WTC11 (cell line): Measurements from ENCODE around the gene IRF7. TPM values are rescaled to one million over a fixed set of nuclear protein-coding genes. Genes with fewer than 3 reads are reported as not detected.

Source experiments
- ARID4B ChIP-seq: sonication (generic); formaldehyde crosslinking; IDR thresholded peaks from 2 replicates; pipeline ENCODE4 v1.8.0; 2023; ENCODE audit warnings: missing genetic modification reagents, mild to moderate bottlenecking, borderline replicate concordance
- ATF2 ChIP-seq: sonication (generic); formaldehyde crosslinking; IDR thresholded peaks from 2 replicates; pipeline ENCODE4 v1.8.1; 2022; ENCODE audit warnings: low read depth, missing genetic modification reagents, borderline replicate concordance
- ATF6 ChIP-seq: sonication (generic); formaldehyde crosslinking; IDR thresholded peaks from 2 replicates; pipeline ENCODE4 v1.8.1; 2023; ENCODE audit warnings: mild to moderate bottlenecking, missing genetic modification reagents
- CBFB ChIP-seq: sonication (generic); formaldehyde crosslinking; IDR thresholded peaks from 2 replicates; pipeline ENCODE4 v1.8.1; 2022; ENCODE audit warnings: mild to moderate bottlenecking, low read depth, missing genetic modification reagents
- CREM ChIP-seq: sonication (generic); formaldehyde crosslinking; IDR thresholded peaks from 2 replicates; pipeline ENCODE4 v1.8.1; 2022; ENCODE audit warnings: mild to moderate bottlenecking, missing genetic modification reagents, moderate library complexity
- GABPB1 ChIP-seq: sonication (generic); formaldehyde crosslinking; IDR thresholded peaks from 2 replicates; pipeline ENCODE4 v1.8.1; 2023; ENCODE audit warnings: mild to moderate bottlenecking, missing genetic modification reagents
- GTF2I ChIP-seq: fragments of 250-450 bp; sonication (Bioruptor Pico); conservative IDR thresholded peaks from 2 replicates; pipeline ENCODE4 v1.4.0; 2021; ENCODE audit warnings: mild to moderate bottlenecking
- IRF2 ChIP-seq: sonication (generic); formaldehyde crosslinking; IDR thresholded peaks from 2 replicates; pipeline ENCODE4 v1.8.0; 2022; ENCODE audit warnings: low read depth, missing genetic modification reagents, borderline replicate concordance
- KAT7 ChIP-seq: sonication (generic); formaldehyde crosslinking; IDR thresholded peaks from 2 replicates; pipeline ENCODE4 v1.8.1; 2023; ENCODE audit warnings: missing genetic modification reagents, mild to moderate bottlenecking, borderline replicate concordance
- MYBL2 ChIP-seq: sonication (generic); formaldehyde crosslinking; IDR thresholded peaks from 2 replicates; pipeline ENCODE4 v1.8.1; 2023; ENCODE audit warnings: mild to moderate bottlenecking, moderate library complexity, missing genetic modification reagents
- NFE2L1 ChIP-seq: sonication (generic); formaldehyde crosslinking; IDR thresholded peaks from 2 replicates; pipeline ENCODE4 v1.8.1; 2023; ENCODE audit warnings: missing genetic modification reagents
- PRRX2 ChIP-seq: fragments of 250-450 bp; sonication (Bioruptor Pico); IDR thresholded peaks from 2 replicates; pipeline ENCODE4 v1.8.0; 2021; ENCODE audit warnings: mild to moderate bottlenecking
- RORB ChIP-seq: fragments of 250-450 bp; sonication (Bioruptor Pico); IDR thresholded peaks from 2 replicates; pipeline ENCODE4 v1.9.0; 2021; ENCODE audit warnings: mild to moderate bottlenecking
- SOX15 ChIP-seq: fragments of 250-450 bp; sonication (Bioruptor Pico); IDR thresholded peaks from 2 replicates; pipeline ENCODE4 v1.9.0; 2021; ENCODE audit warnings: mild to moderate bottlenecking
- SP1 ChIP-seq: sonication (generic); formaldehyde crosslinking; conservative IDR thresholded peaks from 2 replicates; pipeline ENCODE4 v1.8.1; 2022; ENCODE audit warnings: missing genetic modification reagents
- TP53 ChIP-seq: sonication (generic); formaldehyde crosslinking; IDR thresholded peaks from 2 replicates; pipeline ENCODE4 v1.8.1; 2023; ENCODE audit warnings: mild to moderate bottlenecking, missing genetic modification reagents
- ZMAT4 ChIP-seq: fragments of 250-450 bp; sonication (Bioruptor Pico); IDR thresholded peaks from 2 replicates; pipeline ENCODE4 v1.9.0; 2021; ENCODE audit warnings: mild to moderate bottlenecking
- ZNF138 ChIP-seq: sonication (generic); formaldehyde crosslinking; conservative IDR thresholded peaks from 2 replicates; pipeline ENCODE4 v1.8.1; 2022; ENCODE audit warnings: mild to moderate bottlenecking, moderate library complexity, missing genetic modification reagents
- ZNF219 ChIP-seq: sonication (generic); formaldehyde crosslinking; IDR thresholded peaks from 2 replicates; pipeline ENCODE4 v1.8.0; 2023; ENCODE audit warnings: missing genetic modification reagents, mild to moderate bottlenecking, borderline replicate concordance
- ZNF232 ChIP-seq: sonication (generic); formaldehyde crosslinking; IDR thresholded peaks from 2 replicates; pipeline ENCODE4 v1.8.0; 2022; ENCODE audit warnings: mild to moderate bottlenecking, missing genetic modification reagents
- ZNF416 ChIP-seq: fragments of 250-450 bp; sonication (Bioruptor Pico); IDR thresholded peaks from 2 replicates; pipeline ENCODE4 v1.9.0; 2021; ENCODE audit warnings: mild to moderate bottlenecking, inconsistent platforms
- ZNF423 ChIP-seq: fragments of 250-450 bp; sonication (Bioruptor Pico); IDR thresholded peaks from 2 replicates; pipeline ENCODE4 v2.1.2; 2022; ENCODE audit warnings: mild to moderate bottlenecking, moderate library complexity
- ZNF671 ChIP-seq: fragments of 250-450 bp; sonication (Bioruptor Pico); IDR thresholded peaks from 2 replicates; pipeline ENCODE4 v1.8.0; 2021; ENCODE audit warnings: mild to moderate bottlenecking
- total RNA-seq: library from RNA; stranded (reverse); gene quantifications from 3 replicates; pipeline ENCODE4 v1.2.3, GENCODE V29; 2021
- TF ChIP-seq, protein P1 (sequence below): sonication (generic); formaldehyde crosslinking; IDR thresholded peaks from 2 replicates; pipeline ENCODE4 v1.8.0; 2022; ENCODE audit warnings: missing genetic modification reagents
- TF ChIP-seq, protein P2 (sequence below): sonication (generic); formaldehyde crosslinking; IDR thresholded peaks from 2 replicates; pipeline ENCODE4 v1.8.0; 2022; ENCODE audit warnings: mild to moderate bottlenecking, missing genetic modification reagents
- TF ChIP-seq, protein P3 (sequence below): sonication (generic); formaldehyde crosslinking; IDR thresholded peaks from 2 replicates; pipeline ENCODE4 v1.8.1; 2023; ENCODE audit warnings: mild to moderate bottlenecking, missing genetic modification reagents, moderate library complexity

IRF7 gene
- total RNA-seq, 1 experiment from 2014 or later: 11.1 TPM

DNA sequence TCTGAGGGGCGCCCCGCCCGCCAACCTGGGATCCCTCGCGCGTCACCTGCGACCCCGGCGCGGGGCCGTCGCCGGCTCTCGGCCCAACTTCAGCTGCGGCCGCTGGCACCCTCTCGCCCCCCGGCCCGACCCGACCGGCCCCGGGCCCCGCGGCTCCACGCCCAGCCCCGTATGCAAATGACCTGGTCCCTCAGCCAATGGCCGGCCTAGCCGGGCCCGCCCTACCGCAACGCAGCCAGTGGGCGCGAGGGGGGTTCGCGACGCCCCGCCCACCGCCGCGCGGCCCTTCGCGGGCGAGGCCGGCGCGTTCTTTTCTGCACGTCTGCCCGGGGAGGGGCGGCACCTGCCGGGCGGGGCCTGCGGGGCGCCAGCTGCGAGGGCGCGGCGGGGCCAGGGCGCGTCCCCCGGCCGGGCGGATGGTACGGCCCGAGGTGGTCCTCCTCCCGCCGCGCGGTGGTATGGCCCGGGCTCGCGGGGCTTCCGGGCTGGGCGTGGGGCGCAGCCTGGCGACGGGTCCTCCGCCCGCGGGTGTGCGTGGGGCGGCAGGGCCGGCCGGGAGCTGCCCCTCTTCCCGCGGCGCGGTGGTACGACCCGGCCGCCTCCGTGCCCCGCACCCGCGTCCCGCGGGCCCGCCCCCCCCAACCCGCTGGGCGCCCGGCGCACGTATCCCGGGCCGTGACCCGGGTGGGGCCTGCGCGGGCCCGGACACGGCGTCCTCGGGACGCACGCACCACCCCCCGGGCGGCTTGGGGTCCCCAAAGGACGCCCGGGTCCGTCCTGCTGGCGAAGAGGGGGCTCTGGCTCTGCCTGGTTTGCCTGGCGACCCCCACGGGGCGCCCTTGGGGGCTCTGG, 47.2 kb downstream of the IRF7 start (continued):
- TF ChIP-seq, protein P1, sequence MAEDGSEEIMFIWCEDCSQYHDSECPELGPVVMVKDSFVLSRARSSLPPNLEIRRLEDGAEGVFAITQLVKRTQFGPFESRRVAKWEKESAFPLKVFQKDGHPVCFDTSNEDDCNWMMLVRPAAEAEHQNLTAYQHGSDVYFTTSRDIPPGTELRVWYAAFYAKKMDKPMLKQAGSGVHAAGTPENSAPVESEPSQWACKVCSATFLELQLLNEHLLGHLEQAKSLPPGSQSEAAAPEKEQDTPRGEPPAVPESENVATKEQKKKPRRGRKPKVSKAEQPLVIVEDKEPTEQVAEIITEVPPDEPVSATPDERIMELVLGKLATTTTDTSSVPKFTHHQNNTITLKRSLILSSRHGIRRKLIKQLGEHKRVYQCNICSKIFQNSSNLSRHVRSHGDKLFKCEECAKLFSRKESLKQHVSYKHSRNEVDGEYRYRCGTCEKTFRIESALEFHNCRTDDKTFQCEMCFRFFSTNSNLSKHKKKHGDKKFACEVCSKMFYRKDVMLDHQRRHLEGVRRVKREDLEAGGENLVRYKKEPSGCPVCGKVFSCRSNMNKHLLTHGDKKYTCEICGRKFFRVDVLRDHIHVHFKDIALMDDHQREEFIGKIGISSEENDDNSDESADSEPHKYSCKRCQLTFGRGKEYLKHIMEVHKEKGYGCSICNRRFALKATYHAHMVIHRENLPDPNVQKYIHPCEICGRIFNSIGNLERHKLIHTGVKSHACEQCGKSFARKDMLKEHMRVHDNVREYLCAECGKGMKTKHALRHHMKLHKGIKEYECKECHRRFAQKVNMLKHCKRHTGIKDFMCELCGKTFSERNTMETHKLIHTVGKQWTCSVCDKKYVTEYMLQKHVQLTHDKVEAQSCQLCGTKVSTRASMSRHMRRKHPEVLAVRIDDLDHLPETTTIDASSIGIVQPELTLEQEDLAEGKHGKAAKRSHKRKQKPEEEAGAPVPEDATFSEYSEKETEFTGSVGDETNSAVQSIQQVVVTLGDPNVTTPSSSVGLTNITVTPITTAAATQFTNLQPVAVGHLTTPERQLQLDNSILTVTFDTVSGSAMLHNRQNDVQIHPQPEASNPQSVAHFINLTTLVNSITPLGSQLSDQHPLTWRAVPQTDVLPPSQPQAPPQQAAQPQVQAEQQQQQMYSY: no peak
- TF ChIP-seq ZNF219 (CRISPR knock-in tag): no peak
- no peak for TF ChIP-seq GTF2I (CRISPR knock-in tag)
- no peak; the same call in 1 of the 2 replicates for TF ChIP-seq KAT7 (CRISPR knock-in tag)
- TF ChIP-seq ZNF138 (CRISPR knock-in tag): no peak
- TF ChIP-seq GABPB1 (CRISPR knock-in tag): no peak
- TF ChIP-seq ATF2: no peak
- TF ChIP-seq NFE2L1: no peak
- TF ChIP-seq MYBL2 (CRISPR knock-in tag): no peak
- TF ChIP-seq SOX15: no peak
- peak; percentile 98 for TF ChIP-seq ZNF423 (CRISPR knock-in tag)
- TF ChIP-seq, protein P2, sequence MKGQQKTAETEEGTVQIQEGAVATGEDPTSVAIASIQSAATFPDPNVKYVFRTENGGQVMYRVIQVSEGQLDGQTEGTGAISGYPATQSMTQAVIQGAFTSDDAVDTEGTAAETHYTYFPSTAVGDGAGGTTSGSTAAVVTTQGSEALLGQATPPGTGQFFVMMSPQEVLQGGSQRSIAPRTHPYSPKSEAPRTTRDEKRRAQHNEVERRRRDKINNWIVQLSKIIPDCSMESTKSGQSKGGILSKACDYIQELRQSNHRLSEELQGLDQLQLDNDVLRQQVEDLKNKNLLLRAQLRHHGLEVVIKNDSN (CRISPR knock-in tag): no peak
- TF ChIP-seq RORB (CRISPR knock-in tag): no peak
- no peak for TF ChIP-seq ARID4B (CRISPR knock-in tag)
- TF ChIP-seq ZNF416: no peak
- peak; percentile 94 for TF ChIP-seq SP1 (CRISPR knock-in tag)
- TF ChIP-seq TP53 (CRISPR knock-in tag): no peak; the same call in 1 of the 2 replicates
- TF ChIP-seq CREM: peak; percentile 55; the same call in 1 of the 2 replicates
- TF ChIP-seq IRF2 (CRISPR knock-in tag): no peak
- TF ChIP-seq, protein P3, sequence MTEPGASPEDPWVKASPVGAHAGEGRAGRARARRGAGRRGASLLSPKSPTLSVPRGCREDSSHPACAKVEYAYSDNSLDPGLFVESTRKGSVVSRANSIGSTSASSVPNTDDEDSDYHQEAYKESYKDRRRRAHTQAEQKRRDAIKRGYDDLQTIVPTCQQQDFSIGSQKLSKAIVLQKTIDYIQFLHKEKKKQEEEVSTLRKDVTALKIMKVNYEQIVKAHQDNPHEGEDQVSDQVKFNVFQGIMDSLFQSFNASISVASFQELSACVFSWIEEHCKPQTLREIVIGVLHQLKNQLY (CRISPR knock-in tag): no peak
- TF ChIP-seq ZMAT4 (CRISPR knock-in tag): no peak
- TF ChIP-seq ZNF671 (CRISPR knock-in tag): no peak
- TF ChIP-seq CBFB (CRISPR knock-in tag): 0 out of 2 replicates have a peak, but pooled peaks have one; percentile 33
- TF ChIP-seq PRRX2 (CRISPR knock-in tag): no peak; the same call in 1 of the 2 replicates
- TF ChIP-seq ZNF232 (CRISPR knock-in tag): no peak
- TF ChIP-seq ATF6 (CRISPR knock-in tag): no peak
